ENCODE results near the gene MBD3L3. TPM values are rescaled to one million over a fixed set of nuclear protein-coding genes. Genes with fewer than 3 reads are reported as not detected.
"Not testable (repeated sequence)": the region's sequence is repeated elsewhere in the genome, so short reads cannot be mapped to it uniquely, and the experiment has no call there.

Gene MBD3L3
- total RNA-seq, 5 donors from 2014 or later (not counting 1 experiment from before 2014, with no cell fraction given) = not detected

- H3K36me3 ChIP-seq (ENCODE audit: control insufficient read depth in 2 of 2, extremely low read depth in 1 of 2, insufficient read depth in 1 of 2, low read length in 1 of 2); H3K27me3 ChIP-seq (replicated peaks in 1 of 2; ENCODE audit: control insufficient read depth in 2 of 2, extremely low read depth in 1 of 2, insufficient read depth in 2 of 2, low read length in 1 of 2); H3K4me1 Mint-ChIP-seq; H3K36me3 Mint-ChIP-seq; H3K4me1 ChIP-seq (ENCODE audit: control insufficient read depth in 1 of 2, extremely low read depth in 1 of 2, insufficient read depth in 2 of 2, low read length in 2 of 2); DNase-seq; H3K27me3 Mint-ChIP-seq; H3K4me3 Mint-ChIP-seq; H3K27ac ChIP-seq (ENCODE audit: low read length); H3K9me3 ChIP-seq; H3K9me3 Mint-ChIP-seq; ATAC-seq (replicated peaks in 1 of 4); CTCF ChIA-PET; H3K4me3 ChIP-seq (ENCODE audit: control insufficient read depth in 1 of 2, extremely low read depth in 1 of 2, low read length in 1 of 2); H3K27ac Mint-ChIP-seq; POLR2A ChIA-PET: not testable (repeated sequence)
- WGBS (ENCODE audit: insufficient coverage) = 75% methylated on average over 2 of the region's 14 CpGs
These were observed 2.8 kb downstream of the MBD3L3 start for GRCh38 chr19:7055679-7056078.

- WGBS (ENCODE audit: insufficient coverage) = no CpG with 5 or more reads among the region's 14 CpGs
- not testable (repeated sequence) for H3K9me3 Mint-ChIP-seq; ATAC-seq (replicated peaks in 1 of 4)
These were observed 3.7 kb downstream of the MBD3L3 start for GRCh38 chr19:7054635-7055368.

GRCh38 chr19:7052896-7053295 is 5.6 kb downstream of the MBD3L3 start:
- H3K36me3 ChIP-seq (ENCODE audit: control insufficient read depth in 2 of 2, extremely low read depth in 1 of 2, insufficient read depth in 1 of 2, low read length in 1 of 2); H3K36me3 Mint-ChIP-seq; H3K4me1 ChIP-seq (ENCODE audit: control insufficient read depth in 1 of 2, extremely low read depth in 1 of 2, insufficient read depth in 2 of 2, low read length in 2 of 2); H3K27ac ChIP-seq (ENCODE audit: low read length); H3K27ac Mint-ChIP-seq; ATAC-seq (replicated peaks in 1 of 4); H3K4me3 ChIP-seq (ENCODE audit: control insufficient read depth in 1 of 2, extremely low read depth in 1 of 2, low read length in 1 of 2); CTCF ChIA-PET; H3K27me3 Mint-ChIP-seq; H3K9me3 Mint-ChIP-seq; POLR2A ChIA-PET; H3K4me3 Mint-ChIP-seq; H3K4me1 Mint-ChIP-seq; DNase-seq; H3K27me3 ChIP-seq (replicated peaks in 1 of 2; ENCODE audit: control insufficient read depth in 2 of 2, extremely low read depth in 1 of 2, insufficient read depth in 2 of 2, low read length in 1 of 2); H3K9me3 ChIP-seq: not testable (repeated sequence)
- WGBS (ENCODE audit: insufficient coverage) = no CpG with 5 or more reads among the region's 7 CpGs

More at GRCh38 chr19:7054635-7055368, 3.7 kb downstream of the MBD3L3 start:
- H3K27ac ChIP-seq (ENCODE audit: low read length); POLR2A ChIA-PET; H3K36me3 Mint-ChIP-seq; CTCF ChIA-PET; H3K27me3 ChIP-seq (replicated peaks in 1 of 2; ENCODE audit: control insufficient read depth in 2 of 2, extremely low read depth in 1 of 2, insufficient read depth in 2 of 2, low read length in 1 of 2); H3K4me1 Mint-ChIP-seq; H3K4me1 ChIP-seq (ENCODE audit: control insufficient read depth in 1 of 2, extremely low read depth in 1 of 2, insufficient read depth in 2 of 2, low read length in 2 of 2); H3K27ac Mint-ChIP-seq; DNase-seq; H3K9me3 ChIP-seq; H3K4me3 ChIP-seq (ENCODE audit: control insufficient read depth in 1 of 2, extremely low read depth in 1 of 2, low read length in 1 of 2); H3K27me3 Mint-ChIP-seq; H3K4me3 Mint-ChIP-seq; H3K36me3 ChIP-seq (ENCODE audit: control insufficient read depth in 2 of 2, extremely low read depth in 1 of 2, insufficient read depth in 1 of 2, low read length in 1 of 2): not testable (repeated sequence)

GRCh38 chr19:7051421-7051820 is 7.1 kb downstream of the MBD3L3 start:
- H3K36me3 Mint-ChIP-seq; H3K36me3 ChIP-seq (ENCODE audit: control insufficient read depth in 2 of 2, extremely low read depth in 1 of 2, insufficient read depth in 1 of 2, low read length in 1 of 2); H3K9me3 Mint-ChIP-seq; DNase-seq; H3K27ac Mint-ChIP-seq; H3K27me3 ChIP-seq (replicated peaks in 1 of 2; ENCODE audit: control insufficient read depth in 2 of 2, extremely low read depth in 1 of 2, insufficient read depth in 2 of 2, low read length in 1 of 2); H3K4me1 ChIP-seq (ENCODE audit: control insufficient read depth in 1 of 2, extremely low read depth in 1 of 2, insufficient read depth in 2 of 2, low read length in 2 of 2); CTCF ChIA-PET; H3K4me3 Mint-ChIP-seq; H3K4me3 ChIP-seq (ENCODE audit: control insufficient read depth in 1 of 2, extremely low read depth in 1 of 2, low read length in 1 of 2); H3K27ac ChIP-seq (ENCODE audit: low read length); ATAC-seq (replicated peaks in 1 of 4); H3K27me3 Mint-ChIP-seq; H3K9me3 ChIP-seq; POLR2A ChIA-PET; H3K4me1 Mint-ChIP-seq: not testable (repeated sequence)
- no CpG with 5 or more reads among the region's 5 CpGs for WGBS (ENCODE audit: insufficient coverage)

- ATAC-seq (replicated peaks in 1 of 4) = not testable (repeated sequence)
- no CpG with 5 or more reads among the region's 7 CpGs for WGBS (ENCODE audit: insufficient coverage)
These were observed 9.5 kb downstream of the MBD3L3 start, which contains the start of gene MBD3L2 for GRCh38 chr19:7049021-7049420. Gene MBD3L2, plus strand, starts transcription at chr19:7049321. Its CDS starts 53 bp downstream, at chr19:7049374.

GRCh38 chr19:7041563-7041962 is 16.9 kb downstream of the MBD3L3 start:
- H3K4me1 Mint-ChIP-seq; H3K27me3 Mint-ChIP-seq; H3K9me3 Mint-ChIP-seq; H3K36me3 Mint-ChIP-seq; H3K4me1 ChIP-seq (ENCODE audit: control insufficient read depth in 1 of 2, extremely low read depth in 1 of 2, insufficient read depth in 2 of 2, low read length in 2 of 2); ATAC-seq (replicated peaks in 1 of 4); H3K27ac Mint-ChIP-seq; DNase-seq; CTCF ChIA-PET; H3K27me3 ChIP-seq (replicated peaks in 1 of 2; ENCODE audit: control insufficient read depth in 2 of 2, extremely low read depth in 1 of 2, insufficient read depth in 2 of 2, low read length in 1 of 2); H3K9me3 ChIP-seq; POLR2A ChIA-PET; H3K4me3 ChIP-seq (ENCODE audit: control insufficient read depth in 1 of 2, extremely low read depth in 1 of 2, low read length in 1 of 2); H3K36me3 ChIP-seq (ENCODE audit: control insufficient read depth in 2 of 2, extremely low read depth in 1 of 2, insufficient read depth in 1 of 2, low read length in 1 of 2); H3K27ac ChIP-seq (ENCODE audit: low read length); H3K4me3 Mint-ChIP-seq: not testable (repeated sequence)
- no CpG with 5 or more reads among the region's 2 CpGs for WGBS (ENCODE audit: insufficient coverage)

More at GRCh38 chr19:7049021-7049420, 9.5 kb downstream of the MBD3L3 start, which contains the start of gene MBD3L2:
- H3K4me3 ChIP-seq (ENCODE audit: control insufficient read depth in 1 of 2, extremely low read depth in 1 of 2, low read length in 1 of 2); H3K27me3 Mint-ChIP-seq; H3K27ac Mint-ChIP-seq; H3K4me3 Mint-ChIP-seq; H3K36me3 ChIP-seq (ENCODE audit: control insufficient read depth in 2 of 2, extremely low read depth in 1 of 2, insufficient read depth in 1 of 2, low read length in 1 of 2); H3K9me3 Mint-ChIP-seq; DNase-seq; POLR2A ChIA-PET; H3K27me3 ChIP-seq (replicated peaks in 1 of 2; ENCODE audit: control insufficient read depth in 2 of 2, extremely low read depth in 1 of 2, insufficient read depth in 2 of 2, low read length in 1 of 2); CTCF ChIA-PET; H3K27ac ChIP-seq (ENCODE audit: low read length); H3K9me3 ChIP-seq; H3K36me3 Mint-ChIP-seq; H3K4me1 Mint-ChIP-seq; H3K4me1 ChIP-seq (ENCODE audit: control insufficient read depth in 1 of 2, extremely low read depth in 1 of 2, insufficient read depth in 2 of 2, low read length in 2 of 2): not testable (repeated sequence)

- H3K27ac ChIP-seq (ENCODE audit: low read length) = not testable (repeated sequence)
These were observed 18.4 kb downstream of the MBD3L3 start, which contains the start of gene MBD3L4 for GRCh38 chr19:7040079-7040478. Gene MBD3L4, minus strand, starts transcription at chr19:7040179. Its CDS starts 35 bp downstream, at chr19:7040144.

More at GRCh38 chr19:7040079-7040478, 18.4 kb downstream of the MBD3L3 start, which contains the start of gene MBD3L4:
- DNase-seq; H3K36me3 ChIP-seq (ENCODE audit: control insufficient read depth in 2 of 2, extremely low read depth in 1 of 2, insufficient read depth in 1 of 2, low read length in 1 of 2); H3K27me3 ChIP-seq (replicated peaks in 1 of 2; ENCODE audit: control insufficient read depth in 2 of 2, extremely low read depth in 1 of 2, insufficient read depth in 2 of 2, low read length in 1 of 2); H3K9me3 ChIP-seq; H3K4me3 ChIP-seq (ENCODE audit: control insufficient read depth in 1 of 2, extremely low read depth in 1 of 2, low read length in 1 of 2); H3K4me1 Mint-ChIP-seq; H3K36me3 Mint-ChIP-seq; H3K4me3 Mint-ChIP-seq; ATAC-seq (replicated peaks in 1 of 4); H3K4me1 ChIP-seq (ENCODE audit: control insufficient read depth in 1 of 2, extremely low read depth in 1 of 2, insufficient read depth in 2 of 2, low read length in 2 of 2); POLR2A ChIA-PET; H3K27ac Mint-ChIP-seq; H3K9me3 Mint-ChIP-seq; CTCF ChIA-PET; H3K27me3 Mint-ChIP-seq: not testable (repeated sequence)
- no CpG with 5 or more reads among the region's 9 CpGs for WGBS (ENCODE audit: insufficient coverage)
